Keratinocyte (primary cell): ENCODE measurements around the gene HAAO. TPM values are rescaled to one million over a fixed set of nuclear protein-coding genes. Genes with fewer than 3 reads are reported as not detected.

Experiments
- DNase-seq: peaks from one replicate; pipeline ENCODE4 v3.0.0-alpha.2; 2011; ENCODE audit warnings: low read depth, missing footprints, low spot score
- FAIRE-seq: peaks from 2 replicates; lab custom pipeline; 2011; peaks lifted over from hg19 to GRCh38; lab: Jason Lieb, UNC
- H2AFZ ChIP-seq: 2 replicates; pipeline ENCODE4 v1.6.0; 2012; ENCODE audit warnings: low read length, control low read depth, inconsistent platforms; ENCODE audit not compliant: control insufficient read depth
- H3K27ac ChIP-seq: 2 replicates; pipeline ENCODE4 v1.5.1; 2011; ENCODE audit warnings: low read length; ENCODE audit not compliant: control insufficient read depth, insufficient read depth
- H3K27me3 ChIP-seq: 3 replicates; pipeline ENCODE4 v1.6.0; 2011; ENCODE audit warnings: low read length; ENCODE audit not compliant: control insufficient read depth, insufficient read depth; ENCODE audit errors: extremely low read depth
- H3K36me3 ChIP-seq, 2 experiments: 2 replicates in 1 of 2; 3 replicates in 1 of 2; pipeline ENCODE4 v1.5.1; 2011; ENCODE audit warnings: low read length in 2 of 2, mild to moderate bottlenecking in 1 of 2; ENCODE audit not compliant: control insufficient read depth in 2 of 2, insufficient read depth in 2 of 2; ENCODE audit errors: extremely low read depth in 1 of 2
- H3K4me1 ChIP-seq: 3 replicates; pipeline ENCODE4 v1.5.1; 2011; ENCODE audit warnings: low read length; ENCODE audit not compliant: control insufficient read depth, insufficient read depth; ENCODE audit errors: extremely low read depth
- H3K4me2 ChIP-seq: 3 replicates; pipeline ENCODE4 v1.6.0; 2011; ENCODE audit warnings: low read depth, low read length; ENCODE audit not compliant: control insufficient read depth, insufficient read depth; ENCODE audit errors: extremely low read depth
- H3K4me3 ChIP-seq, 3 experiments: fragments of 200-600 bp in 1 of 3; sonication (generic) in 1 of 3; 2 replicates in 2 of 3; 3 replicates in 1 of 3; pipeline ENCODE4 v1.5.1; 2011 to 2016; ENCODE audit warnings: low read length in 3 of 3, mild to moderate bottlenecking in 3 of 3, control low read depth in 2 of 3, inconsistent platforms in 1 of 3, low read depth in 1 of 3, mixed read lengths in 1 of 3, mixed run types in 1 of 3, moderate library complexity in 1 of 3; ENCODE audit not compliant: control insufficient read depth in 2 of 3, insufficient read depth in 2 of 3; ENCODE audit errors: extremely low read depth in 1 of 3
- H3K79me2 ChIP-seq: 2 replicates; pipeline ENCODE4 v1.6.0; 2012; ENCODE audit warnings: low read length; ENCODE audit not compliant: control insufficient read depth, insufficient read depth
- H3K9ac ChIP-seq: 3 replicates; pipeline ENCODE4 v1.6.0; 2011; ENCODE audit warnings: low read length; ENCODE audit not compliant: control insufficient read depth, insufficient read depth; ENCODE audit errors: extremely low read depth
- H3K9me1 ChIP-seq: 3 replicates; pipeline ENCODE4 v1.6.0; 2011; ENCODE audit warnings: low read length; ENCODE audit not compliant: control insufficient read depth, insufficient read depth; ENCODE audit errors: extremely low read depth
- H3K9me3 ChIP-seq: 2 replicates; pipeline ENCODE4 v1.5.1; 2012; ENCODE audit warnings: low read depth, low read length; ENCODE audit not compliant: control insufficient read depth
- H4K20me1 ChIP-seq: 3 replicates; pipeline ENCODE4 v1.6.0; 2011; ENCODE audit warnings: low read length; ENCODE audit not compliant: control insufficient read depth, insufficient read depth; ENCODE audit errors: extremely low read depth
- CTCF ChIP-seq, 3 experiments: IDR thresholded peaks in 1 of 3; conservative IDR thresholded peaks in 1 of 3; optimal IDR thresholded peaks in 1 of 3; 2 replicates in 2 of 3; 3 replicates in 1 of 3; pipeline versions ENCODE3 to v1.5.1; 2011; ENCODE audit warnings: low read length in 3 of 3, mild to moderate bottlenecking in 3 of 3, moderate library complexity in 2 of 3, control low read depth in 1 of 3, inconsistent platforms in 1 of 3; ENCODE audit not compliant: insufficient read depth in 2 of 3; ENCODE audit errors: extremely low read depth in 1 of 3
- EZH2 ChIP-seq: IDR thresholded peaks from one replicate; pipeline ENCODE4 v1.6.1; 2012; ENCODE audit warnings: inconsistent platforms, mild to moderate bottlenecking, low read length, moderate library complexity
- dilution Hi-C: fragments of 300-500 bp; cut with MboI; formaldehyde crosslinking; loops from one replicate; pipeline ENCODE4 v1.7.0; 2020; ENCODE audit warnings: low sequenced_read_pairs; ENCODE audit not compliant: extremely low pct_ligation_motif_present
- polyA plus RNA-seq, 5 experiments: library from polyadenylated mRNA; depleted of rRNA in 3 of 5; stranded (reverse) in 3 of 5; stranded (forward) in 1 of 5; unstranded in 1 of 5; fragments of >200 nt; gene quantifications; 1 replicate in 1 of 5; 2 replicates in 3 of 5; 3 replicates in 1 of 5; pipeline versions ENCODE4 v1.2.1 to v1.2.3, GENCODE V29; 2011 to 2012; ENCODE audit warnings: missing spikeins in 2 of 5, low read depth in 1 of 5, low replicate concordance in 1 of 5

HAAO gene
- polyA plus RNA-seq, 1 donor (not counting 4 experiments of a cell fraction or from before 2014, with no cell fraction given), result 0.08 TPM

DNA sequence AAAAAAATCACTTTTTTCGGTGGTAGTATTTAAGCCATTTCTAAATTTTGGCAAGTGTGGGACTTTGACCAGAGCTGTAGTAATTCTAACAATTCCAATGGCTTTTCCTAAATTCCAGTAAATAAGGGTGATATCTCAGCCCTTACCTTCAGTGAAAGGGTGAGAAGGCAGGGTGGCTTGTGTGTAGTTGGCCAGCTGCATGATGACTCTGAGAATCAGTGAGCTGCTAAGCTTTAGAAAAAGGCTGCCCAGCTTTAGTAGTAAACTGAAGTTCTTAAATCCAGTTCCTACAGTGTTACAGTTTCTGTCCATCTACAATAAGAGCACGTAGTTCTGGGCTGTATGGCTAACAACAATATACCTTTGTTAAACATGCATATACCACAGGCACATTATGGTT lies 70.5 kb downstream of the HAAO start:
- H2AFZ ChIP-seq, result no peak overlapping the region
- H3K9me3 ChIP-seq, result no peaks in the 10 kb centered on the region
- no peaks in the 10 kb centered on the region for H3K9me1 ChIP-seq
- no peaks in the 10 kb centered on the region for H3K27me3 ChIP-seq
- no peaks in the 10 kb centered on the region for H4K20me1 ChIP-seq
- no peak overlapping the region for H3K4me3 ChIP-seq
- peaks cover 6% of the 10 kb centered on the region for H3K4me1 ChIP-seq
- no peaks in the 10 kb centered on the region for H3K79me2 ChIP-seq
- FAIRE-seq (no peak), DNase-seq (no peak)
- no peaks in the 10 kb centered on the region for H3K36me3 ChIP-seq
- no peak overlapping the region for H3K4me2 ChIP-seq
- TF ChIP-seq EZH2, result no peak
- TF ChIP-seq CTCF (optimal IDR thresholded peaks at IDR 0.05 in 1 of 3, IDR thresholded peaks at IDR 0.05 in 1 of 3, conservative IDR thresholded peaks at IDR 0.05 in 1 of 3; ENCODE audit: extremely low read depth in 1 of 3, insufficient read depth in 2 of 3, low read length in 3 of 3), result no peak
- no peak overlapping the region for H3K9ac ChIP-seq
- dilution Hi-C loops, result no loop called here
- no peak overlapping the region for H3K27ac ChIP-seq

Other genes starting within 250 kb of the HAAO start
- 24.3 to 34.3 TPM (median 29.4 TPM) in 3 replicates for gene MTA3, start 224.0 kb downstream of the HAAO start, polyA plus RNA-seq
- gene OXER1, start 28.4 kb downstream of the HAAO start, polyA plus RNA-seq, result not detected in 3 replicates